ENCODE measurements around the gene FGF5.
"Not testable (repeated sequence)": the region's sequence is repeated elsewhere in the genome, so short reads cannot be mapped to it uniquely, and the experiment has no call there.

FGF5 gene, protein sequence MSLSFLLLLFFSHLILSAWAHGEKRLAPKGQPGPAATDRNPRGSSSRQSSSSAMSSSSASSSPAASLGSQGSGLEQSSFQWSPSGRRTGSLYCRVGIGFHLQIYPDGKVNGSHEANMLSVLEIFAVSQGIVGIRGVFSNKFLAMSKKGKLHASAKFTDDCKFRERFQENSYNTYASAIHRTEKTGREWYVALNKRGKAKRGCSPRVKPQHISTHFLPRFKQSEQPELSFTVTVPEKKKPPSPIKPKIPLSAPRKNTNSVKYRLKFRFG

DNA sequence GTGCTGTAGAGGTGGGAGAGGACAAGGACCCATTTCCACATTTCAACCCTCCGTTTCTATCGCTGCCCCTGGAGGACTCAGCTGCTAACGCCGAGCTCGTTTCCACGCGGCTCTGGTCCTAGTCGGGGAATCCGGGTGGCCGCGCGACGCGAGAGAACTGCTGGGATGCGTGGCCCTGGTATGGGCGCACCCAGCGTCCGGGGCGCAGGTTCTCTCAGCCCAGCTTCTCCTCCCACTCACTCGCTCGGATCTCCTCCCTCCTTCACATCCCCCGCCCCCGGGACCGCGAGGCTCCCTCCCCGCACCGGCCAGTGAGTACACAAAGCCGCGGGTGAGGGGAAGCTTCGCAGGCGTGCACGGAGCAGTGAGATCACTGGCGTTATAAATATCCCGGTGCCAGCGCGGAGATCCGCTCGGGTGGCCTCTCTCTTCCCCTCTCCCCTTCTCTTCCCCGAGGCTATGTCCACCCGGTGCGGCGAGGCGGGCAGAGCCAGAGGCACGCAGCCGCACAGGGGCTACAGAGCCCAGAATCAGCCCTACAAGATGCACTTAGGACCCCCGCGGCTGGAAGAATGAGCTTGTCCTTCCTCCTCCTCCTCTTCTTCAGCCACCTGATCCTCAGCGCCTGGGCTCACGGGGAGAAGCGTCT lies at the start of gene FGF5:
TSS of gene FGF5 (plus strand) at position 412 of the 649 bp plus-strand sequence. CDS start at position 573, 161 bp downstream.
- DNase-seq (ENCODE audit: low read depth) = peak; percentile 87

DNA sequence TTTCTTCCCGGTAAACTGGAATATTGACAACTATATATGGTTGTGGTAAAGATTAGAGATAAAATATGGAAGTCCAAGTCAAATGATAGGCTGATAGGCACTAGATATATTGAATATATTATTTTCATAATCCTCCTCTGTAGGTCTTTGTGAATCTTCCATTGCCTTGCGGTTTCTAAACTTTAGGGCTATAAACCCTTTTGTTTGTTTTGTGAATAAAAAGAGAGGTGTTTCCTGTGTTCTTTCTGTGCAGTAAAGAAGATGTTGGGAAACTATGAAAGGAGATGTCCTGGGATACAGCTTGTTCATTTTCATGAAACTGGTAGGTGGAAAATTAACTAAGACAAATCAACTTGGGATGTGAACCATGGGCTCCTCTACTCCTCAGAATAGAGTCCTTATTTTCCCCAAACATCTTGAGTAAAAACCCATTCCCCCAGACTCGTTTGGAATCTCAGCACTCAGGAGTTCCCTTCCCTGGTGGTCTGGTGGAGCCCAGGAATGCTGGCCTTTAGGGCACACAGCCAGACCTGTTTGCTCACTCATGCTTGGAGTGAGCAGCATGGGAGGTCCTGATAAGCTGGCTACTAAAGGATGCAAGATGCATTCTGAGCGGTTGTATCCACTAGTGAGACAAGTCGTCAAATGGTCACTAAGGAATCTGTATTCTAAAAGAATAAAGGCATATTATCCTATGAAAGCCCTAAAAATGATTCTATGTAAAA lies 47.0 kb upstream of the FGF5 start:
- no peak for DNase-seq (ENCODE audit: low read depth)

DNA sequence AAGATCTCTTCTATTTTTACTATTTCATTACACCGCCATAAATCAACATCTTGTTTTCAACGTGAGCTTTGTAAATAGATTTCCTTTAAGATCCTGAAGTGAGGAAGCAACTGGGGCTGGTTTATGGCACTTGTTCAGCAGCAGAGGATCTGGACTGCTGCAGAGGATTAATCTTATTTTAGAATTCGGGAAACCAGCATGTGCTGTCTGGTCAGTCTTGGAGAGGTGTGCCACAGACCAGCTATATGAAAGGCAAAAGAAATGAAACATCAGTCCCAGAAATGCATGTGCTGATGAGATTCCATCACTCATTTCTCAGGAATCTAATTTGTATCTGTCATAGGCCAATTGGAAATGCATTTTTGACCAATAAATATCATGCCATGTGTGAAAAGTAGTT lies 45.8 kb upstream of the FGF5 start:
- DNase-seq (ENCODE audit: low read depth) = no peak

DNA sequence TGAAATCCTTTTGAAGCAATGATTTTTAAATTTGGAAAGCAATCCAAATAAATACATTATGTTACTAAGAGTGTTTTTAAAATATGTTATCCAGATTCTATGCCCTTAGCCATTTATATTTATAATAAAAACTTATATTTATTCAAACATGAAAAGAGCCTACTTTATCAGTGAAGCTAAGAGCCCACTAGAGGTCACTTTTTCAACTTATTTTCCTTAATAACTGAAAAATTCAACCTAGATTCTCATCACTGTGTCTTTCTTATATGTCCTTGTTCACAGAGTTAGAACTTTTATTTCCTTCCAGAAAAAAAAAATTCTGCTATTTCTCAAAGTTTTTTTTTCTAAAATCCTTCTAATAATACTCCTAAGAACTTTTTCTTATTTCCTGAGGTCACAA lies 45.3 kb upstream of the FGF5 start:
- no peak for DNase-seq (ENCODE audit: low read depth)

DNA sequence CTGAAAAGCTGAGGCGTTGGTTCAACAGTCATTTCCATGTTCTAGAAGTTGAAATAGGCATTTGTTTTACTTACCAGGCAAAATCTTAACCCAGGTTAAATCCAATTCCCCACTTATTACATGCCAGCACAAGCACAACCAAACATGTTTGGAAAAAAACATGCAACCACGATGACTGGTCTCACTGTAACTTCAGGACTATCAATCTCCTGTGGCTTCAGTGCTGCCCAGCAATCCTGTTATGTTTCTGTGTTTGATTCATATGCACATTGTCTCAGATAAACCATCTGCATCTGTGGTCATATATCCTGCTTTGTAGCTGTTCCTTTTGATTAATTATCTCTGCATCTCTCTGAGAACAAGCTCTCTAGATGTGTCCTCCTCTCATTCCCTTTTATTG lies 40.9 kb upstream of the FGF5 start:
- no peak for DNase-seq (ENCODE audit: low read depth)

DNA sequence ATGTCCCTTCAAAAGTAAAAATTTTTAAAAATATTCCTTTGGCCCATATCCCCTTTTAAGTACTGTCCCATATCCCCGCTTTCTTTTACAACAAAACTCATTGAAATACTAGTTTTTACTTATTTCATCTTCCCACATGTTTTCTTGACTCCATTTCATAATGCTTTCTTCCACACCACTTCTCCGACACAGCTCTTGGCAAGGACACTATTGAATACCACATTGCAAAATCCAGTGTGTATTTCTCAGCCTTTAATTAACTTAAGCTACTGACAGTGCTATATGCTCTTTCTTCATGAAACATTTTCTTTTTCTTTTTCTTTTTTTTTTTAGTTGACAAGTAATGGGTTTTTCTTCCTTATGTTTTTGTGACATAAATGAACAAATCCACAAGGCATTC lies 40.4 kb upstream of the FGF5 start:
- no peak for DNase-seq (ENCODE audit: low read depth)

DNA sequence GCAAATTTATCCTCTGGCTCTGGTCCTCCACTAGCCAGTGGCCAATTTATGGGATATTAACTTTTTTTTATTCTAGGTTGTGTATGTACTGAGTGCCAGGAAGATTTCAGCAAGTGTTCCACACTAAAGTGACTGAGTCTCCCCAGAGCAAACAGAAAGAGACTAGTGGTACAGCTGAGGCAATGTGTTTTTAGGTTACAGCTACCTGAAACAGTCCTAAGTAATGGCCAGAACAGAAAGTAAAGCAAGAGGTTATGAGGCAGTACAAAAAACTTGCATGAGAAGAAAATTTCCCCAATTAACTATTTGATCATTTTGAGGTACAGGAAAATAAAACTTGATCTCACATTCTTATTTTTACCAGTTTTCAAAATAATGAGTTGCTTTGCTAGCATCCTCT lies 38.0 kb upstream of the FGF5 start:
- DNase-seq (ENCODE audit: low read depth) = no peak

DNA sequence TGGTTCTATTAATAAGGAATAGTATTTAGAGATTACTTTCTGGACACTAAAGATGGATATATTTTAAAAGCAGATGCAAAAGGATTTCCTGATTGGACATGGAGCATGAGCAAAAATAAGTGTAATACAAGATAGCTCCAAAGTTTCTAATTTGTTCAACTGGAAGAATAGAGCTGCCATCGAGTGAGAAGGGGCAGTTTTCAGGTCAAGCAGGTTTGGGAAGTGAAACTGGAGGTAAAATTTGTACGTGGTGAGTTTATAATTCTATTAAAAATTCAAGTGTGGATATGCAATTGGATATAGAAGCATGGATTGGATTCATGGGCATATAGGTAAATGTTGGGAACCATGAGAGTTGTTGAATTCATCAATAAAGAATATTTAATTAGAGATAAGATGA lies 37.3 kb upstream of the FGF5 start:
- no peak for DNase-seq (ENCODE audit: low read depth)

DNA sequence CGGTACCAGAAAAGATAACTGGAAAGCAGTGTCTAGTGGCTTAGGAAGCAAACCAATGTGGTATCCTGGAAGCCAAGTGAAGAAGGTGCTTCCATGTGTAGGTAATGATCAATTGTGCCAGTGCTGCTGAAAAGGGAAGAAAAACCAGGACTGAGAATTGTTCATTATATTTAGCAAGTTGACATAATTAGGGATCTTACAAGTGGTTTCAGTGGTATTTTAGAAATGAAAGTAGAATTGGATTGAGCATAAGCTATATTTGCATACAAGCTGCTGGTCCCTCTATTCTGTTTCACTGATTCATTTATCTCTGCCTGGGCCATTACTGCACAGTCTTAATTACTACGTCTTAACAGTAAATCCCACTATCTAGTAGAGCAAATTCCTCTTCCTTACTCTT lies 36.9 kb upstream of the FGF5 start:
- no peak for DNase-seq (ENCODE audit: low read depth)

DNA sequence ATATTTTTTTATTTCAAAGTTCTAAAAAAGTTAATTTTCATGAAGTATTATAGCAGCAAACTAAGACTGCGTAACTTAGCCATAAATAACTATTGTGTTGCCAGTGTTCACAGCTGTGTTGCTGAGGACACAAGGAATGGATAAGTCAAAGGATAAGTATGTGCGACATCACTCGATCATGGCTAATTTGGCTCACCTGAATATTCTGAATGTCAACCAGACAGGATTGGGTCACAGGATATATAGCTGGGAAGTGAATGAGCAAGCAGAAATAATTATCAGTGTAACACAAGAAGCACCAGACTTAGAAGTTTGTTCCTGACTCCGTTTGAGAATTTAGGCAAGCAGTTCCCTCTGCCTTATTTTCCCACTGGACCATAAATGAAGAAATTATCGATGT lies 35.3 kb upstream of the FGF5 start:
- no peak for DNase-seq (ENCODE audit: low read depth)

DNA sequence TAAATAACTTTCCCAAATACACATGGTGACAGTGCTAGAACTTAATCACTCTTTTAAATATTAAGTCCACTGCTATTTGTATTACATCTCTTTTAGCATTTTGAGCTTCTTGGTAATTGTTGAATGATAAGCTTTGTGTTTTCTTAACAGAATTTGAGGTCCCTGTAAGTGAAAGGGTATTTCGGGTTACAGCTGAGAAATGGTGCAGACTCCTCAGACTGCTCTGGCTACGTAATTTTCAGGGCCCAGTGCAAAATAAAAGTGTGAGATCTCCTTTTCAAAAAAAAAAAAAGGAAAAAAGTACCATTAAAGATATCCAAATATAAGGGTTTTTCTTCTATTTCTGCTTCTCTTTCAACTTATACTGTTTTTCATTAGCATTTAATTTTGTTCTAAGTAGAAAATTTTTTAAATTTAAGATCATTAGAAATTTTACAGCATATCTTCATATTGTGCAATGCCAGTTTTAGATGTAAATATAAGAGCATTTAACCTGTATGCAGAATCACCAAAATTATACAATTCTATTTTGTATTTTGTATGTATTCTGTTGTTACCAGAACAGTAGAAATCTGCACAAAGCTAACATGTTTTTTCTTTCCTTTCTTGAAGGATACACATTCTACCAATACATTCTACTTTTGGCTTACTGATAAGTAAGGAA lies 33.6 kb upstream of the FGF5 start:
- no peak for DNase-seq (ENCODE audit: low read depth)

DNA sequence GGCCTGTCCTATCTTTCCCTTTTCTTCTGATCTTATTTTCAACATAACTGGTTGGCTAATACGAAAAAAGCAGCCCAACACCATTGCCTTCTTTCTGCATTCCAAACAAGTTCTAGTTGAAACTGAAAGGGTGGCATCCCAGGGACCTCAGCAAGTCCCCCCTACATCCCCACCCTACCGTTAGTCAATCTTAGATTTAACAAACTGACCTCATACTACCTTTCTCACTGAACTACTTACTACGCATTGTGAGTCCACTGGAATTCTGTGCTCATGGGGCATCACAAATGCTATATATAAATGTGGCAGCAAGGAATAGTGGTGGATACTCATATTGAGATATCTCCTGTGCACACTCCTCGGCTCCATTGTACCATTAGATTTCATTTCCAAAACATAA lies 33.1 kb upstream of the FGF5 start:
- no peak for DNase-seq (ENCODE audit: low read depth)

DNA sequence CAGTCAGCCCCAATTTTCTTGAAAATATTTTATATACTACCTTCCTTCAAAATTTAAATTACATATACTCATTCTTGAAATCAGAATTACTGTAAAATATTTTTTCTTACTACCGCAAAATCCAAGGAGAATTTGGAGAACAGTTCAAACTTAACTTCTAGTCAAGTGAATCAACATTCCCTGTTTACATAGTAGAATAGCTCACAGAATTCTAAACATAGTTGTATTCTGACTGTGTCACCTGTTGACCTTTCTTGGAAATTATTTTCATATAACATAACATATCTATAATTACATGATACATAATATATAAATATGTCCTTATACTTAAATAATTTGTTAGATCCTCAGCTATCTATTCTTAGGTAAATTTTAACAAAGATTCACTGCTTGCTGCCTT lies 31.0 kb upstream of the FGF5 start:
- no peak for DNase-seq (ENCODE audit: low read depth)

DNA sequence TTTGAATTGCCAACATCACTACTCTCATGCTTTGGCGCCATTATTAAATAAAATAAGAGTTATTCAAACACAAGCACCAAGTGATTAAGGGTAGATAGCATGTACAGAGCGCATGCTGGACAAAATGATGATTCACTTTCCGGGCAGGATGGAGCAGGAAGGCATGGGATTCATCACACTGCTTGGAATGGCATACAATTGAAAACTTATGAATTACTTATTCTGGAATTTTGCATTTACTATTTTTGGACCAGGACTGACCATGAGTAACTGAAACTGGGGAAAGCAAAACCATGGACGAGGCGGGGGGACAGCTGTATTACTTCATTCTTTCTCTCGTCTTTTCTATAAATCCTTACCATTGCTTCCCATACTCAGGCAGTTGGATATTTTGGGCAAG lies 28.5 kb upstream of the FGF5 start:
- peak; percentile 81 for DNase-seq (ENCODE audit: low read depth)

DNA sequence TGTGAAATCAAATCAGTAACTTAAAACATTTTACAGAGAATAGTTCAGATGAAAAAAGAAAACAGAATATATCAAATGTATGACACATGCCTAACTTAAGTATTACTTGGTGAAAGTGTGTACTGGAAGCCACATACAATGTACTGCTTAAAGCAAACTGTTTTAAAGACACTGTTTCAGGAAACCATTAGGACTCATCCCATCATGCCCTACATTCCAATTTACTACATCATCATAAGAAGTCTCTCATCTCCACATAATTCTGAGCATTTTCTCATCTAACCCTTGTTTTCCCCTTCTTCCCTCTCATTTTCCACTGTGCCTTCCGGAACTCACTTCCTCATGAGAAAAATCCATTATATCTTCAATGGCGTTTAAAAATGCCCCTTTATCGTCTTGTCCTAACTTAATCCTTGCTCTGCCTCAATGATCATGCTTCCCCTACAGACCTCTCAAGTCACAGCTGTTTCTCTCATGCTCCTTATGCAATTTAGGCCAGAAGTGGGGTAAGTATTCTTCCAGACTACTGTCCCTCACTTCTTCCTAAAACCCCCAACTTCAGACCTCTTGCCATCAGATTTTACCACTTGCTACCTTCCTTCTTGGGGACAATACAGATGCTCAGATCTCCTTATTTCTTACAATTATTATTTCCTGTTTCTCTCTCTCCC lies 26.8 kb upstream of the FGF5 start:
- DNase-seq (ENCODE audit: low read depth) = peak; percentile 20

DNA sequence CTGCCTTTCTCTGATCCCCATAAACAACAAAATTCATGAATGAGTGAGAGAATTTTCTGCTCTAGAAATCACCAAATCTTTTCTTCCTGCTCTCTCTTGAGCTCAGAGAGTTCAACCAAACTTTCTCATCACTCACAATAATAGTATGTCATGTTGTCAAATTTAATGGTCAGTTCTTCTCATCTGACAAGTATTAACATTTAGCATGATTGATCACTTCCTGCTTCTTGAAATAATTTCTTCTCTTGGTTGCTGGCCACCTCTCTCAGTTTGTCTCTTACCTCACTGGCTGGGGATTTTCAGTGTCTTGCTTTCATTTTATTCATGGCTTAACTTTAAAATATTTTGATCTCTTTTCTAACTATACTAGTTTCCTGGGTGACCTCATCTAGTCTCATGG lies 25.5 kb upstream of the FGF5 start:
- peak; percentile 64 for DNase-seq (ENCODE audit: low read depth)

DNA sequence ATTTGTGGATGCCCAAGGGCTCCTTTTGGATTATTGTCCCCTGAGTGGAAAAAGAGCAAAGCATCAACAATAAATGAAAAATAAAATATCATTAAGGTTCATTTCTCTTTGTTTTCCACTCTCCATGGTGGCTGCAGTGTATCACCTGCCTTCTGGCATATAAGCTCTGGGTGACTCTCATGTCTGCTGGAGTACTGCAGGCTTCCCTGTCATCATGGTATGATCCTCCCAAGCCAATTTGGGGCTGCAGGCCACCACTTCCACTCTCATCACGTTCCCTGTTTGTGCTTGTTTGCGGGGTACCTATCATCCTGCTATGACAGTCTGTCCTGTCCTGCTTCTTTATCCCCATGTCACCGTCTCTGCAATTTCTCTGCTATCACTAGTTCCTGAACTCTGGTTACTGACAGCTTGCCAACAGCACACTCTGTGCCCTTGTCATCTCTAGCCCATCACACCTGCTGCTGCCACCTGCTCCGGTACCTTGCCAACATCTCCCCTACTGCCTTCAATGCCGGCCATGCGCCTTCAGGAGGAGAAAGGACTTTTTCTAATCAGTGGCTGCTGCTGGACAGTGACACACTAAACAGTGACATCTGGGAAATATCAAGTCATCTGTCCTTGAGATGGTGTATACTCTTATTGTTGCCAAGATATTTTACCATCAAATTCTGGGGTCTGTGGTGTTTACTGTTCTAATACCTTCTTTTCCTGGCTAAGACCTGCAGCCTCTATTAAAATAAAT lies 23.0 kb upstream of the FGF5 start:
- DNase-seq (ENCODE audit: low read depth) = no peak

DNA sequence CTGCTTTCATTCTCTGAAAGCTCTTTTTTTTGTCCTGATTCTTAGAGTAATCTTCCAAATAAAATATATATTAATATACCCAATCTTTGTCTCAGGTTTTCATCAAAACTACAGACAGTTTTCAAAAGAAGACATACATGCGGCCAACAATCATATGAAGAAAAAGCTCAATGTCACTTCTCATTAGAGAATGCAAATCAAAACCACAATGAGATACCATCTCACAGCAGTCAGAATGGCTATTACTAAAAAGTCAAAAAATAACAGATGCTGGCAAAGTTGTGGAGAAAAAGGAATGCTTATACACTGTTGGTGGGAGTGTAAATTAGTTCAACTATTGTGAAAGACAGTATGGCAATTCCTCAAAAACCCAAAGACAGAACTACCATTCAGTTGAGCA lies 19.0 kb upstream of the FGF5 start:
- not testable (repeated sequence) for DNase-seq (ENCODE audit: low read depth)

DNA sequence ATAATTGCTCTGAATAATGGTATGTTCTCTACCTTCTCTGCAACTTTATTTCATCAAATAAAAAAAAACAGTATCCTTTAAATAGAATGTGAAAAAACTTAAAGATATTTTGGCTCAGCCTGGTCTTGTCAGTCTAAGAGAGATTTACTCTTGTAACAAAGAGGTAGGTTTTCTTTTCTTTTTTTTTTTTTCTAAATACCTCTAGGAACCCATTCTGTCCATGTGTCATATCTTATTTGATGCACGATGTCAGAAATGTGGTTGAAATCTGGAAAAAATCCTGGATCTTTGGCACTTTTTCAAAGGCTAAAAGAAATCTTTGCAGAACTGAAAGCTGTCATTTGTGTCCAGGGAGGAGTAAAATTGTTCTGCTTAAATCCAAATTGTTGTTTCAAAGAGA lies 17.3 kb upstream of the FGF5 start:
- no peak for DNase-seq (ENCODE audit: low read depth)

DNA sequence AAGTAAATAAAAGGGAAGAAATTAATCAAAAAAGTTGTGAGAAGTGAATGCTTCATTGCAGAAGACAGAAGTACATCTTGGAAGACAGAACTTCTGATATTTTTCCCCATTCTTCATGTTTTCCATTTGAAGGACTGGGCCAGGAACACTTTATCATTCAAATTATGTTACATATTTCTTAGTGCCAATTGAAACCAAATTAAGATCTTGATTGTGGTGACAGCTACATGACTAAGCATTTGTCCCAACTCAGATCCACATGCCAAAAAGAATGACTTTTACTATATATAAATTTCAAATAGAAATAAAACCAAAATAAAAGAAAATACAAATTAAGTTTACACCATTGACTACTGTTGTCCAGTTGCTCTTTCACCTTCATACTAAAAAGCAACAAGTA lies 14.0 kb upstream of the FGF5 start:
- DNase-seq (ENCODE audit: low read depth) = no peak

DNA sequence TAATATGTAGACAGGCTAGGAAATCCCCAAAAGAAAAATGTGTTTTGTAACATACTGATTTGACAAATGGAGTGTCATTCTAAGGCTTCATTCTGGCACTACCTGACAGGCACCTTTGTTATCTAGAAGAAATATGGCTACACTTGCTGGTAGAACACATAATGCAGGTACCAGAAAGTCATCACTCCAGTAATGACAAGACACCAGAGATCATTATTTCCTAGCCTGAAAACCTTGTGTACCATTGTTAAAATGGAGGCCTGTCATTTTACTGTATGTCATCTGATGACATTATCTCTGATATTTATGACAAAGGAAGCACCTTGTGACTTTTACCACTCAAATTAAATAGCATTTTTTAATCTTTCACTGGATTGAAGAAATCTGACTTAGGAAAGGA lies 13.5 kb upstream of the FGF5 start:
- no peak for DNase-seq (ENCODE audit: low read depth)

DNA sequence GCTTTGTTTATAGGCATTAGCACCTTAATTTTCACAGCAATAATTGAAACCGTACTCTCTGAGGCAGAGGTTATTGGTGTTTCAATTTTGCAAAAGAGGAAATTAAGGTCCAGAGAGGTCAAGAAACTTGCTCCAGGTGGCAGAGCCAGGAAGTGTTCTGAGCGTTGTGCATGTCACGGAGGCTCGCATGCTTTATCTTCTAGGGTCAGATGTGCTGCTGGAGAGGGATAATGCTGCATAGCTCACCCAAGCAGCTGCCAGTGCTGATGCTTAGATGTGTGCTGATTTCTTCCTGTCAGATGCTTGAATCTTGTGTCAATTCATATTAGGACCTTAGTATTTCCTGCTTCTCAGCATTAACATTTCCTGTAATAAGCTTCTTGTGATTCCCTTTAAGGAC lies 13.0 kb upstream of the FGF5 start:
- no peak for DNase-seq (ENCODE audit: low read depth)
